H9 (cell line): ENCODE measurements around the gene FEN1. TPM values are rescaled to one million over a fixed set of nuclear protein-coding genes. Genes with fewer than 3 reads are reported as not detected.

ENCODE experiments used
- DNase-seq: peaks from one replicate; pipeline ENCODE4 v3.0.0-alpha.2; 2017
- H2AFZ ChIP-seq: one replicate; pipeline ENCODE4 v1.6.1; 2013; ENCODE audit warnings: mild to moderate bottlenecking, low read length, control low read depth, moderate library complexity
- H2AK5ac ChIP-seq: 2 replicates; pipeline ENCODE4 v1.6.1; 2013; ENCODE audit warnings: low read length, control low read depth, mixed read lengths; ENCODE audit not compliant: insufficient read length
- H2BK120ac ChIP-seq: one replicate; pipeline ENCODE4 v1.6.1; 2013; ENCODE audit warnings: low read depth, mild to moderate bottlenecking, low read length, control low read depth, inconsistent platforms; ENCODE audit not compliant: poor library complexity, severe bottlenecking
- H2BK12ac ChIP-seq: 2 replicates; pipeline ENCODE4 v1.6.1; 2013; ENCODE audit warnings: low read length, control low read depth, mixed read lengths, low read depth; ENCODE audit not compliant: insufficient read length
- H2BK15ac ChIP-seq: 2 replicates; pipeline ENCODE4 v1.6.1; 2013; ENCODE audit warnings: low read depth, low read length, control low read depth
- H2BK20ac ChIP-seq: one replicate; pipeline ENCODE4 v1.6.1; 2013; ENCODE audit warnings: low read depth, mild to moderate bottlenecking, low read length, control low read depth, inconsistent platforms; ENCODE audit not compliant: poor library complexity, severe bottlenecking
- H2BK5ac ChIP-seq: 2 replicates; pipeline ENCODE4 v1.6.1; 2013; ENCODE audit warnings: low read length, control low read depth, mixed read lengths; ENCODE audit not compliant: insufficient read length
- H3K14ac ChIP-seq: 2 replicates; pipeline ENCODE4 v1.6.1; 2013; ENCODE audit warnings: low read length, control low read depth; ENCODE audit not compliant: insufficient read depth
- H3K18ac ChIP-seq: 2 replicates; pipeline ENCODE4 v1.6.1; 2013; ENCODE audit warnings: low read depth, mild to moderate bottlenecking, mixed read lengths, low read length, control low read depth; ENCODE audit not compliant: insufficient read length
- H3K23ac ChIP-seq: 2 replicates; pipeline ENCODE4 v1.6.1; 2013; ENCODE audit warnings: low read length, control low read depth, mixed read lengths, low read depth; ENCODE audit not compliant: insufficient read length
- H3K23me2 ChIP-seq: 2 replicates; pipeline ENCODE4 v1.6.1; 2013; ENCODE audit warnings: low read depth, mild to moderate bottlenecking, mixed read lengths, low read length, control low read depth; ENCODE audit not compliant: insufficient read length, poor library complexity, severe bottlenecking
- H3K27ac ChIP-seq: 2 replicates; pipeline ENCODE4 v1.5.1; 2013; ENCODE audit warnings: low read length, control low read depth, mixed read lengths, low read depth; ENCODE audit not compliant: insufficient read length
- H3K27me3 ChIP-seq: 2 replicates; pipeline ENCODE4 v1.6.1; 2013; ENCODE audit warnings: low read length, control low read depth, inconsistent platforms; ENCODE audit not compliant: insufficient read depth
- H3K4ac ChIP-seq: 2 replicates; pipeline ENCODE4 v1.6.1; 2013; ENCODE audit warnings: low read depth, mild to moderate bottlenecking, control low read depth, inconsistent platforms, low read length, moderate library complexity
- H3K4me1 ChIP-seq: 2 replicates; pipeline ENCODE4 v1.6.1; 2013; ENCODE audit warnings: low read length, control low read depth, inconsistent platforms; ENCODE audit not compliant: insufficient read depth
- H3K4me2 ChIP-seq: 2 replicates; pipeline ENCODE4 v1.6.1; 2013; ENCODE audit warnings: low read length, control low read depth, mixed read lengths; ENCODE audit not compliant: insufficient read length, insufficient read depth
- H3K56ac ChIP-seq: 2 replicates; pipeline ENCODE4 v1.6.1; 2013; ENCODE audit warnings: low read depth, mild to moderate bottlenecking, mixed read lengths, low read length, control low read depth; ENCODE audit not compliant: insufficient read length
- H3K79me1 ChIP-seq: 2 replicates; pipeline ENCODE4 v1.6.1; 2013; ENCODE audit warnings: low read depth, mild to moderate bottlenecking, moderate library complexity, low read length, control low read depth, inconsistent platforms; ENCODE audit not compliant: insufficient read depth, poor library complexity, severe bottlenecking
- H3K79me2 ChIP-seq: 2 replicates; pipeline ENCODE4 v1.6.1; 2013; ENCODE audit warnings: low read length, control low read depth, inconsistent platforms; ENCODE audit not compliant: insufficient read depth
- H3K9ac ChIP-seq: 2 replicates; pipeline ENCODE4 v1.6.1; 2013; ENCODE audit warnings: low read length, control low read depth, mixed read lengths; ENCODE audit not compliant: insufficient read length; ENCODE audit errors: extremely low read depth
- H3K9me3 ChIP-seq: one replicate; pipeline ENCODE4 v1.6.1; 2013; ENCODE audit warnings: low read depth, low read length, inconsistent platforms; ENCODE audit not compliant: control insufficient read depth
- H3T11ph ChIP-seq: one replicate; pipeline ENCODE4 v1.6.1; 2013; ENCODE audit warnings: mild to moderate bottlenecking, low read length, control low read depth, inconsistent platforms
- H4K20me1 ChIP-seq: one replicate; pipeline ENCODE4 v1.6.1; 2013; ENCODE audit not compliant: control insufficient read depth, insufficient read length, insufficient read depth
- H4K5ac ChIP-seq: 2 replicates; pipeline ENCODE4 v1.6.1; 2013; ENCODE audit warnings: low read depth, mild to moderate bottlenecking, mixed read lengths, low read length, control low read depth; ENCODE audit not compliant: insufficient read length
- H4K8ac ChIP-seq: replicated peaks from 2 replicates; pipeline ENCODE4 v1.6.1; 2013; ENCODE audit warnings: low read length, control low read depth, mixed read lengths, low read depth; ENCODE audit not compliant: insufficient read length
- H4K91ac ChIP-seq: 2 replicates; pipeline ENCODE4 v1.6.1; 2013; ENCODE audit warnings: low read depth, mild to moderate bottlenecking, moderate library complexity, mixed read lengths, low read length, control low read depth; ENCODE audit not compliant: insufficient read length
- H3K27ac Mint-ChIP-seq, 3 experiments: 2 replicates in 2 of 3; 3 replicates in 1 of 3; pipeline ENCODE4 v1.8.0; 2020 to 2021; ENCODE audit warnings: mixed read lengths in 3 of 3, mild to moderate bottlenecking in 1 of 3, moderate library complexity in 1 of 3
- H3K27me3 Mint-ChIP-seq: 2 replicates; pipeline ENCODE4 v1.8.0; 2021; ENCODE audit warnings: low read depth, mild to moderate bottlenecking, moderate library complexity, mixed read lengths
- H3K36me3 Mint-ChIP-seq, 3 experiments: 2 replicates in 2 of 3; 3 replicates in 1 of 3; pipeline ENCODE4 v1.8.0; 2020 to 2021; ENCODE audit warnings: low read depth in 3 of 3, mixed read lengths in 3 of 3; ENCODE audit not compliant: insufficient read depth in 1 of 3
- H3K4me1 Mint-ChIP-seq, 2 experiments: 2 replicates each; pipeline ENCODE4 v1.8.0; 2020; ENCODE audit warnings: mixed read lengths in 2 of 2
- H3K4me3 Mint-ChIP-seq, 2 experiments: 2 replicates in 1 of 2; 3 replicates in 1 of 2; pipeline ENCODE4 v1.8.0; 2020 to 2021; ENCODE audit warnings: mild to moderate bottlenecking in 2 of 2, mixed read lengths in 2 of 2, moderate library complexity in 1 of 2
- H3K9me3 Mint-ChIP-seq, 2 experiments: 2 replicates in 1 of 2; 3 replicates in 1 of 2; pipeline ENCODE4 v1.8.0; 2020; ENCODE audit warnings: mild to moderate bottlenecking in 2 of 2, mixed read lengths in 2 of 2, moderate library complexity in 1 of 2
- CTCF ChIP-seq: fragments of 200-600 bp; sonication (generic); conservative IDR thresholded peaks from 3 replicates; pipeline ENCODE4 v1.8.0; 2021; ENCODE audit warnings: antibody characterized with exemption, mild to moderate bottlenecking
- WGBS: extraction: QIAGEN DNeasy Blood & Tissue Kit; methylation state at CpG from one replicate; pipeline ENCODE4 v1.1.7; 2013; ENCODE audit warnings: missing lambda C conversion rate, low lambda C conversion rate, mixed read lengths; ENCODE audit not compliant: insufficient read length; ENCODE audit errors: extremely low coverage; 5-methylcytosine and 5-hydroxymethylcytosine counted together
- total RNA-seq: library from RNA; stranded (reverse); gene quantifications from 2 replicates; pipeline ENCODE4 v1.2.1, GENCODE V29; 2021

FEN1 gene
- total RNA-seq, 1 experiment from 2014 or later, result 114 TPM

- no peak for TF ChIP-seq CTCF
- Histone ChIP-seq H3K56ac (no peak overlapping the region), H3K23me2 (no peaks in the 10 kb centered on the region), H3K4me2 (no peak overlapping the region), H3K4me1 (no peaks in the 10 kb centered on the region), H2BK15ac (no peak overlapping the region), H3K14ac (no peak overlapping the region), H2BK12ac (no peak overlapping the region), H2BK20ac (no peak overlapping the region), H3K27me3 (no peaks in the 10 kb centered on the region), H3K4ac (no peak overlapping the region), H3K18ac (no peak overlapping the region), H3T11ph (no peak overlapping the region), H4K91ac (no peak overlapping the region), H3K79me1 (no peaks in the 10 kb centered on the region), H2BK120ac (no peak overlapping the region), H3K27ac (no peak overlapping the region), H3K9ac (no peak overlapping the region), H3K23ac (no peak overlapping the region), H4K8ac (no peak overlapping the region), H4K20me1 (peaks cover 3% of the 10 kb centered on the region), H2AK5ac (no peak overlapping the region), H2AFZ (no peak overlapping the region), H4K5ac (no peak overlapping the region), H3K9me3 (no peaks in the 10 kb centered on the region), H2BK5ac (no peak overlapping the region), H3K79me2 (no peaks in the 10 kb centered on the region; the same call in 1 of the 2 replicates)
- Mint-ChIP-seq H3K9me3 (no peaks in the 10 kb centered on the region), H3K27me3 (no peaks in the 10 kb centered on the region), H3K4me3 (no peak overlapping the region; a peak in 1 of 5 replicates), H3K27ac (peak overlapping the region; percentile 62 to 89 (median 73); a peak in 5 of 7 replicates), H3K4me1 (peaks cover 0 to 6% of the 10 kb centered on the region in 2 experiments; a peak in 3 of 4 replicates), H3K36me3 (peaks cover 67 to 92% (median 90%) of the 10 kb centered on the region in 3 experiments)
- WGBS, result no CpG with 5 or more reads among the region's 16 CpGs
- DNase-seq, result no peak
Measured at GRCh38 chr11:61844909-61845565, 52.3 kb downstream of the FEN1 start.
